Activated T-helper 1 cell treated with Interleukin-2 at 50 U/mL for 16 hours (primary cell): ENCODE results near the gene VEZT.
"Not testable (repeated sequence)": the region's sequence is repeated elsewhere in the genome, so short reads cannot be mapped to it uniquely, and the experiment has no call there.

Experiments used
- DNase-seq: peaks from one replicate; pipeline ENCODE4 v3.0.0-alpha.2; 2020; ENCODE audit warnings: low read depth

The VEZT gene

DNA sequence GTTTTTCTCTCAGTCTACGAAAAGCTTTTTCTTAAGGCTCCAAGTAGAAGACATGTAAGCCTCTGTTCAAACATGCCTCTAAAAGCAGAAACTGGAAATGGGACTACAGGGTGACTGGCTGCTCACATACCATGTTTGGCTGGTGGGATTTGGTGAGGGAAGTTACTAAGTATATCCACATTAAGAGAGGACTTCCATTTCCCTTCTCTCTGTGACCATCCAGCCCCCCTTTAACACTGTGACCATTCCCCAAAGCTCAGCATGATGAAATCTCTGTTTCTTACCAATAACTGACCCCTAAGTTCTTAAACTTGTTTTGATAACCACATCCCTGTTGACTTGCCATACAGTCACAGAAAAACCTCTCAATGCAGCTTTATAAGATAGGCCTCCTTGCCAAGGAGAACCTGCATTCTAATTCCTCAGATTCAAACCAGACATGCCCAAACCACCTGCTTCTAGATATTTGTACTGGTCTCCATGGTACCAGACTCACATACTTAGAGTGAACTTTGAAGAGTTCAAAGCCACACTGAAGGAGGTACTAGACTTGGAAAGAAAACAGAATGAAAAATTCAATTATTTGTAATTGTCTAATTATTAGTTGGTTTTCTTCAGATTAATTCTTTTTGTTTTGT is 102.2 kb downstream of the VEZT start:
- DNase-seq = no peak

DNA sequence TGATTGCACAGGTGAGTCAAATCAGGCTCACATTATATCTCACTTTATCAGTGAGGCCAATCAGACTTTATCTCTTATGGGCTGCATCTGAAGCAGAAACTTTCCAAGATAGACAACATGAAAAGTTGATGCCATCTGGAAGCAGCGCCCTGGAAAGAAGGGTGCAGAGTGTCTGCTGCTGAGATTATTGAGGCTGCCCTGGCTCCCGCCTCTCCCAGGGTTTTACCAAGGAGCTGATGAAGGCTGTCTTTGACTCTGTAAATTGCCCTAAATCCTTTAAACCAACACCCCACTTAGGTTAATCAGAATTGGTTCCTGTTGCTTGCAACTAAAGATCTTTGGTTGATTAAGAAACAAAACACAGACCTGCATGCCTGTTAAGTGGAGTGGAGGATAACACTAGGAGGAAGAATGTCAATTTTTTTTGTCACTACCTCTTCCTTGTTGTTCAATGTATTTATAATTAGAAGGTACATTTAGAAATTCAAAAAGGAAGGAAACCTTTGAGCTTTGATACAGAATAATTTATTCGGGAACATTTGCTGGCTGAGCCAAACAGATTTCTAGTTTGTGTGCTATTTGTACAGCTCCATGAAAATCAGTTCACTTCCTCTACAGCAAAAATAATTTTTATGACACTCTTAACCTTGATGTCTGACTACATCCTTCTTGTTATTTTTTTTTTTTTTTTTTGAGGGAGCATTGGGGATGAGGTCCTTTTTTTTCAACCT is 104.1 kb downstream of the VEZT start:
- DNase-seq = no peak

DNA sequence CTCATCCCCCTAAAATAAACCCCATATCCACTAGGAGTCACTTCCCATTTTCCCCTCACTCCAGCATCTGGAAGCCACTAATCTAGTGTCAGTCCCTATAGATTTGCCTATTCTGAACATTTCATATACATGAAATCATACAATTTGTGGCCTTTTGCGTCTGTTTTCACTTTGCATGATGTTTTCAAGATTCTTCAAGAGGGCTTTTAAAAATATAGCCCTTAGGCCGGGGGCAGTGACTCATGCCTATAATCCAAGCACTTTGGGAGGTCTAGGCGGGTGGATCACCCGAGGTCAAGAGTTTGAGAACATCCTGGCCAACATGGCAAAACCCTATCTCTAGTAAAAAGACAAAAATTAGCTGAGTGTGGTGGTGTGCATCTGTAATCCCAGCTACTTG is 104.7 kb downstream of the VEZT start:
- DNase-seq = no peak

DNA sequence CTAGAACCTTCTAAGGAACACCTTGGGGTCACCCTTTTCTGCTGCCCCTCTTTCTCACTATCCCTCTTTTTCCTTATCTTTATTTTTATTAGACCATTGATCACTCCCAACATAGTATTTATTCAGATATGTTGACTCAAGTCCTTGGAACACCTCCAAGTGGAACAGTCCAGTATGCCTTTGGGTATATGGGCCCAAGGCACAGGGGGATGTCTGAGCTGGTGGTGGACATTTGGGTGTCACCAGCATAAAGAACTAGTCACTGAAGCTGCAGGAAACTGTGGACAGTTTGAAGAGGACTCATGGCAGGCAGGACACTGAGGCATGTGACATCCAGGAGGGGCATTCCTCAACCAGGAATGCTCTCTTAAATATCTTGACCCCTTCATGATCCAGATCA is 105.6 kb downstream of the VEZT start:
- no peak for DNase-seq

DNA sequence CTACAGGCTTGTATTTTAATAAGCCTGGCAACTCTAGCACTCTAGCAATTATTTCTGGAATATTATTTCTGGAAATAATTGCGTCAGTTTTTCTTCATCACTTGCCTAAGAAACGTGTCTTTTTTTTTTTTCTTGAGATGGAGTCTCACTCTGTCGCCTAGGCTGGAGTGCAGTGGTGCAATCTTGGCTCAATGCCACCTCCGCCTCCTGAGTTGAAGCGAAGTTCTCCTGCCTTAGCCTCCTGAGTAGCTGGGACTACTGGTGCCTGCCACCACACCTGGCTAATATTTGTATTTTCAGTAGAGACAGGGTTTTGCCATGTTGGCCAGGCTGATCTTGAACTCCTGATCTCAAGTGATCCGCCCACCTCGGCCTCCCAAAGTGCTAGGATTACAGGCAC is 106.6 kb downstream of the VEZT start:
- DNase-seq = not testable (repeated sequence)

DNA sequence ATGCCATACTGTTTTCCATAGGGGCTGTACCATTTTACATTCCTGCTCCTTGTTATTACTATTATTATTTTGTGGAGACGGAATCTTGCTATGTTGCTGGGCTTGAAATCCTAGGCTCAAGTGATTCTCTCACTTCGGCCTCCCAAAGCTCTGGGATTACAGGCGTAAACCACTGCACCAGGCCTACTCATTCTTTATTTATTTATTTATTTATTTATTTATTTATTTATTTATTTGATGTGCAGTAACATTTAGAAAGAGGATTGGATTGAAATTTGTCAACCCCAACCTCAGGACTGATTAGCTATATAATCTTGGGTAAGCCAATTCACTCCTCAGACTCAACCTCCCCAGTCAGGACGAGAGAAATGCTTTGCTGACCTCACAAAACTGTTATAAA is 107.9 kb downstream of the VEZT start:
- DNase-seq = no peak

DNA sequence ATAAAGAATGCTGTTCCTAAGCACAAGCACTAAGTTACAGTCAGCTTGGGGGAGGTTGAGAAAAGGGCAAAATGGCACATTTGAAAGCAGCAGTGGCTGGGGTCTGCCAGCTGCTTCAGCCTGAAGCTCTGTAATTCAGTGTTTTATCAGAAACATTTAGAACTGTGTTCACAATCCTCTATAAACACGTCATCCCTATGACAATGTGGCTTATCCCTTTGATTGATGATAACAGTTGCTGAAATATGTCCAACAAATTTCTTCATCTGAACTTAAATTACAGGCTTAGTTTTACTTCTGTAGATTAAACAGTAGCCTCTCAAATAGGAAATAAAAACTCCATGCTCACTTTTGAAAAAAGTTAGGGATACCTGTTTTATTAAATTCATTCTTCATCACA is 108.8 kb downstream of the VEZT start:
- no peak for DNase-seq

DNA sequence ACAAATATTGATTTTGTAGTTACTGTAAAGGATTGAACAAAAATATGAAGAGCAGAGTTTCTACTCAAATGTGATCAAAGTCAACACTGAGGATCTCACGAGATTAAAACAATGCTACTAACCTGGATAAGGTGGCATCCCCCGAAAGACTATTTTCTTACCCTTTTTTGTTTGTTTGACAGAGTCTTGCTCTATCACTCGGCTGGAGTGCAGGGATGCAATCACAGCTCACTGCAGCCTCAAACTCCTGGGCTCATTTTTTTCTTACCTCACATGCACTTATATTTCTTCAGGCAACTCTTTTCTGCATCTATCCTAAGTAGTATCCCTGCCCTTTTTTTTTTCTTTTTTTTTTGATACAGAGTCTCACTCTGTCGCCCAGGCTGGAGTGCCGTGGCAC is 109.2 kb downstream of the VEZT start:
- DNase-seq = no peak

DNA sequence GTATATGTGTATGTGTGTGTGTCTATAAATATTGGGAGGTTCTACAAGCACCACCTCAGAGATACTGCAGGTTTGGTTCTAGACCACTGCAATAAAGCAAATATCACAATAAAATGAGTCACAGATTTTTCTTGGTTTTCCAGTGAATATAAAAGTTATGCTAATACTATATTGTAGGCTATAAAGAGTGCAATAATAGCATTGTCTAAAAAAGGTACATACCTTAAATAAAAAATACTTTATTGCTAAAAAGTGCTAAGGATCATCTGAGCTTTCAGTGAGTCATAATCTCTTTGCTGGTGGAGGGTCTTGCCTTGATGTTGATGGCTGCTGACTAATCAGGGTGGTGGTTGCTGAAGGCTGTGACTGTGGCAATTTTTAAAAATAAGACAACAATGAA is 111.1 kb downstream of the VEZT start:
- no peak for DNase-seq

DNA sequence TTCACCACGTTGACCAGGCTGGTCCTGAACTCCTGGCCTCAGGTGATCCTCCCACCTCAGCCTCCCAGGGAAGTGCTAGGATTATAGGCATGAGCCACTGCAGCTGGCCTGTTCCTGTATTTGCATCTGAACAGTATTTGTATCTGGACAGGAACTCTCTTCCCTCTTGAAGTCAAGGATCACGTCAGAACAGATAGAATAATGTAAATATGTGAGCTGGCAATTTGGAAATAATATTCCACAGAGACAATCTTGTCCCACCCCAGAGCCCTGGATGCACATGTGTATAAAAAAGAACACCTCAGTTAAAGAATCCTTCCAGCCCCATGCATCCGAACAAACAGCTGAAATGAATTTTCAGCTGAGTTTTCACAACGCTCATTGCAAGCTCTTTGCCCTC is 118.3 kb downstream of the VEZT start:
- DNase-seq = no peak

DNA sequence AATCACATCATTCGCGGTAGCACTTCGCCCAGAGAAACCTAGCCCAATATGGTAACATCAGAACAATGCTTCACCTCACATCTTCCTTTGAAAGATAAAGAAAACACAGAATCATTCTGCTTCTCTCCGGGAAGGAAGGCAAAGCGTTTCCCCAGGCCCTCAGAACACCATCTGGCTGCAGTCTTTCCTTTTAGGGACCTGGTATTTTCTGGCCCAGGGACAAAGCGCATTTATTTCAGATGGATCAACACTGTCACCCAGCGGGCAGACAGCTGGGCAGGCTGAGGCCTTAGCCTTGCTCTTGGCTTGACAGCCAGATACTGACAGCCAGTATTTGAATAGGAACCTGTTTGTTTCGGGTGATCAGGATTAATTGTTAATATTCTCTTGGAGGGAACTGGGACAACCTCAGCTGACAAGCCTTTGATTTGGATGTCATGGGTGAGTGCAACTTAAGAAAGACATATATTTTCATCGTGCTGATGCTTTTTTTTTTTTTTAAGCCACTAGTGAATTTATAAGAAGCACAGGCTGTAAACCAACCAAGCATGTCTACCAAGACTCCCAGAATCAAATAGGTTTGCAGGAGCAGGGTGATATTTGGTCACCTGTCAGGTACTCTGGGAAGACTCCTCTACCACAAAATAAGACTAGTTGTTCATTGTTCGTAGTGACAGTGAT is 118.9 kb downstream of the VEZT start:
- no peak for DNase-seq

DNA sequence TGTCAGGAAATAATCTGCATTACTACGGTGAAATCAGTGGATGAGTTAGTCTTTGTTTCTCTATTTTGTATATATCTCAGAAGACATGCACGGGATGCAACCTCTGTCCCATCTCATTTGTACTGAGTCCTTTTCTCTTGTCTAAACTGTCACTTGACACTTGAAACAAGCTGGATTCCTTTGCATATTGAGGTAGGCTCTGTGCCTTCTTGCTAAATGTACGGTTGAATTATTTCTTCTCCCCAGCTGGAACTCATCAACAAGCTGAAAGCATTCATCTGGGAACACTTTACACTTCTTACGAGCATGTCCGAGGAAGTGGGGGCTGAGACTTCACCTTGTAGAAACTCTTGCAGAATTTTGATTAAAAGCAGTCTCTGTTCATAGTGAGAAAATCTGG is 119.5 kb downstream of the VEZT start:
- DNase-seq = no peak

DNA sequence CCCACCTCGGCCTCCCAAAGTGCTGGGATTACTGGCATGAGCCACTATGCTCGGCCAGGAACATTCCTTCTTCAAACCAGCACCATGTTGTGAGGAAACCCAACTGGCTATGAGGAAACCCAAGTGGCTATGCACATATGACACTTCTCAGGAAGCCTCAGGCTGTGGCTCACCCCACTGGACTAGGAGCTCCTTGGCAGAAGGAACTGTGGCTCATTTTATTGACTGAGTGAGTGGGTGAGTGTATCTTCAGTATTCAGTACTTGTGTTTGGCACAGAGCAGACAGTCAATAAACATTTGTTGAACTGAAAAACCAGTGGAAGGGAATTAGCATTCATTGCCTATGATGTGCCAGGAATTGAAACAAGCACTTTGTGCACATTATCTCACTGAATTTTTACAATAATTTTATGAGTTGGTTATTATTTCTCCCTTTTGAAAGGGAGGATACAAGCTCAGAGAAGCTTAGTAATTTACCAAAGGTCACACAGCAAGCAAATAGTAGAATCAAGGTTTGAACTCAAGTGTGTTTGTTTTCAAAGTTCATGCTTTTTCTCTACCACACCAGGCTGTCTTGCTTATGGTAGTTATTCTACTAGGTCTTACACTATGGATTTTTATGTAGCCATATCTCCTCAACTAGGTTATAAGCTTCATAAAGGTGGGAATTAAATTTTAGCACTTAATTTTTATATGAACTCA is 121.6 kb downstream of the VEZT start:
- DNase-seq = no peak

DNA sequence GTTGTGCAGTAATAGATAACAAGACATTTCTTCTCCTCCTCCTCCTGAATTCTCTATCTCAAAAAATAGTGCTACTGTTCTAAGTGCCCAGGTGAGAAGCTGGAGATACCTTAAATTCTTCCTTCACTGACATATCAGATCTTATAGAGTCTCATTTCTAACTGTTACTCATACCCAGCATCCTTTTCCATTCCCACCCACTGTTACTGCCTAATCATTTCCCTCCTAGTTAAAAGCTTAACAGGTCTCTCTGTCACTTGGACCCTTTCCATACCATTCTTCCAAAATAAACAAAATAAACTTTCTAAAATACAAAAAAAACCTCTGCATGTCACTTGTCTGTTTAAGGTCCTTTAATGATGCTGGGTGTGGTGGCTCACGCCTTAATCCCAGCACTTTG is 124.4 kb downstream of the VEZT start:
- no peak for DNase-seq

DNA sequence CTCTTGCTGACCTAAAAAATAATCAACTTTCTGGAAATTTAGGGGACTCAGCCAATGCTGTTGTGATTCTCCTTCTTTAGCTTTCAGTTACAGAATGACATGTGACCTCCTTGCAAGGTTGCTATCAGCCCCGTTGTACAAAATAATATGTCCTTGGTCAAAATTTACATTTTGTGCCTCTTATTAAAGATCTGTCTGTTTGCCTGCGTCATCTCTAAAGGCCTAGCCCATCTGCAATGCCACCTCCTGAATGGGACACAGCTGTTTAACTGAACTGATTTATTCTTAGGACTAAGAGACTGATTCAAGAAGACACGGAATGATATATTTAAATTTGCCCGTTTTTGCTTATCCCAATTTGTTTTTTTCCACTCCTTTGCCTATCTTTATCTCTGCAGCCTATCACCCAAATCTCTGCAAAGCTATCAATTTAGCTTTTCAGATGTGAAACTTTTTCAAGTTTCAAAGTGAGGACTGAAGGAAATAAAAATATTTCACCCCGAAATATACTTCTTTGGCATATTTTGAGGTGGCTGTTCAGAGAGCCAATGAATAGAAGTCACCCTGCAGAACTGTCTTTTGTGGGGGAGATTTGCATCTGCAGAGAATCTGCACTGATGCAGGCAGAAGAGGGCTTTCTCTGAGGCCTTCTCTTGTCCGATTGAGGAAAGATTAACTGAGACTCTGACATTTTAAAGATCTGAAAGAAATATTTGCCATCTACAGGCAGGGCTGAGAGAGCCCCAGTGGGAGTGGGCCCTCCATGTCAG is 126.0 kb downstream of the VEZT start:
- DNase-seq = no peak

DNA sequence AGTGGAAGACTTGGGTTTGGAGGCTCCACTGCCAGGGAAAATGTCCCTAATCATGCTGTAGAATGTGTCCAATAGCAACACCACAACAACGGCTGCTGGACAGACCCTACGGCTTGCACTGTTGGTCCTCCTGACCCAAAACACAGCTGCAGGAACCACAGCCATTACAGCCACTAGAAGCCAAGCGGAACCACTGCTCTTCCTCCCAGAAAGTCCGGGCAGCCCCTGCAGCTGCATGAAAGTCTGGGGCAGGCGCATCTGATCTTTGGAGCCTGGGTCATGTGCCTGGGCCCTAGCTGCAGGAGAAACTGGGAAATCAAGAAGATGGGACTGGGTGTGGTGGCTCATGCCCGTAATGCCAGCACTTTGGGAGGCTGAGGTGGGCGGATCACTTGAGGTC is 131.7 kb downstream of the VEZT start:
- no peak for DNase-seq

DNA sequence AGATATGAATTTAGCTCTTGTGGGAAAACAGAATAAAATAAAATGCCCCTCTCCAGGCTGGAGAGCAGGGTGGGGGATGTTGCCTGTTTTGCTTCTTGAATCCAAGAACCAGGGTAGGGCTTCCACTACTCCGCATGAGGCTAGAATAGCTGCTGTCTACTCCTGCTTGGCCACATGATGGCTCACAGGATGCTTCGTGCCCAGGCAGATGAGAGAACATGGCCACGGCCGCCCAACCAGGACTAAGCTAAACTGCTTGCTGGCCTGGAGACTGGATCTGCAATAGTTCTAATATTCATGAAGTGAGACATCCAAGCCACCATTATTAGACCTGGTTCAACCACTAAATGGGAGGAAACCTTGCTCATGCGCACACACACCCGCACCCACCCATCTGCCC is 134.1 kb downstream of the VEZT start:
- no peak for DNase-seq
